ENCODE results near the gene EIF4A3. TPM values are rescaled to one million over a fixed set of nuclear protein-coding genes. Genes with fewer than 3 reads are reported as not detected.
A peak's percentile ranks its signal among the peaks of the same experiment; 100 is the strongest.

Gene EIF4A3
- polyA plus RNA-seq, 1 of the 3 experiments (the other 2 are of a cell fraction): 335 TPM

GRCh38 chr17:80102664-80103448 lies 44.1 kb downstream of the EIF4A3 start:
- peaks cover 8% of the 10 kb centered on the region for H3K79me2 ChIP-seq (ENCODE audit: insufficient read depth)
- no peaks in the 10 kb centered on the region for H4K20me1 ChIP-seq (ENCODE audit: insufficient read depth)
- WGBS (ENCODE audit: low lambda C conversion rate): 93% methylated on average over 15 of the region's 15 CpGs
- CTCF ChIA-PET: interaction anchor here (1.3 to 4.0 kb wide), 4 partner anchors 17 to 41 kb away, joined by 4 to 55 read pairs (median 25); partner anchors contain the start of gene EIF4A3
- H2AFZ ChIP-seq (ENCODE audit: low read depth): no peak overlapping the region
- H3K4me1 ChIP-seq (ENCODE audit: control insufficient read depth in 1 of 2, insufficient read depth in 2 of 2, low read depth in 1 of 2, low read length in 1 of 2): peaks cover 6 to 23% of the 10 kb centered on the region in 2 experiments; a peak in 3 of 4 replicates
- peak overlapping the region; percentile 96 for H3K4me2 ChIP-seq
- peak overlapping the region; percentile 91 to 95 for H3K4me3 ChIP-seq (ENCODE audit: low read depth in 2 of 2, low read length in 1 of 2)
- TF ChIP-seq, protein P1, sequence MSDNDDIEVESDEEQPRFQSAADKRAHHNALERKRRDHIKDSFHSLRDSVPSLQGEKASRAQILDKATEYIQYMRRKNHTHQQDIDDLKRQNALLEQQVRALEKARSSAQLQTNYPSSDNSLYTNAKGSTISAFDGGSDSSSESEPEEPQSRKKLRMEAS (IDR thresholded peaks at IDR 0.05; ENCODE audit: low read depth): no peak
- TF ChIP-seq RFX5 (IDR thresholded peaks at IDR 0.05; ENCODE audit: low read length) (no peak), YY1 (IDR thresholded peaks at IDR 0.05; ENCODE audit: low read depth) (no peak), RXRA (IDR thresholded peaks at IDR 0.05; ENCODE audit: borderline replicate concordance, low read depth) (no peak), MXI1 (IDR thresholded peaks at IDR 0.05; ENCODE audit: low read depth, low read length) (no peak), IRF3 (IDR thresholded peaks at IDR 0.05; ENCODE audit: low read depth, low read length) (no peak)
- TF ChIP-seq, protein P2, sequence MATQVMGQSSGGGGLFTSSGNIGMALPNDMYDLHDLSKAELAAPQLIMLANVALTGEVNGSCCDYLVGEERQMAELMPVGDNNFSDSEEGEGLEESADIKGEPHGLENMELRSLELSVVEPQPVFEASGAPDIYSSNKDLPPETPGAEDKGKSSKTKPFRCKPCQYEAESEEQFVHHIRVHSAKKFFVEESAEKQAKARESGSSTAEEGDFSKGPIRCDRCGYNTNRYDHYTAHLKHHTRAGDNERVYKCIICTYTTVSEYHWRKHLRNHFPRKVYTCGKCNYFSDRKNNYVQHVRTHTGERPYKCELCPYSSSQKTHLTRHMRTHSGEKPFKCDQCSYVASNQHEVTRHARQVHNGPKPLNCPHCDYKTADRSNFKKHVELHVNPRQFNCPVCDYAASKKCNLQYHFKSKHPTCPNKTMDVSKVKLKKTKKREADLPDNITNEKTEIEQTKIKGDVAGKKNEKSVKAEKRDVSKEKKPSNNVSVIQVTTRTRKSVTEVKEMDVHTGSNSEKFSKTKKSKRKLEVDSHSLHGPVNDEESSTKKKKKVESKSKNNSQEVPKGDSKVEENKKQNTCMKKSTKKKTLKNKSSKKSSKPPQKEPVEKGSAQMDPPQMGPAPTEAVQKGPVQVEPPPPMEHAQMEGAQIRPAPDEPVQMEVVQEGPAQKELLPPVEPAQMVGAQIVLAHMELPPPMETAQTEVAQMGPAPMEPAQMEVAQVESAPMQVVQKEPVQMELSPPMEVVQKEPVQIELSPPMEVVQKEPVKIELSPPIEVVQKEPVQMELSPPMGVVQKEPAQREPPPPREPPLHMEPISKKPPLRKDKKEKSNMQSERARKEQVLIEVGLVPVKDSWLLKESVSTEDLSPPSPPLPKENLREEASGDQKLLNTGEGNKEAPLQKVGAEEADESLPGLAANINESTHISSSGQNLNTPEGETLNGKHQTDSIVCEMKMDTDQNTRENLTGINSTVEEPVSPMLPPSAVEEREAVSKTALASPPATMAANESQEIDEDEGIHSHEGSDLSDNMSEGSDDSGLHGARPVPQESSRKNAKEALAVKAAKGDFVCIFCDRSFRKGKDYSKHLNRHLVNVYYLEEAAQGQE (IDR thresholded peaks at IDR 0.05; ENCODE audit: low read depth, low read length): no peak
- TF ChIP-seq, protein P3, sequence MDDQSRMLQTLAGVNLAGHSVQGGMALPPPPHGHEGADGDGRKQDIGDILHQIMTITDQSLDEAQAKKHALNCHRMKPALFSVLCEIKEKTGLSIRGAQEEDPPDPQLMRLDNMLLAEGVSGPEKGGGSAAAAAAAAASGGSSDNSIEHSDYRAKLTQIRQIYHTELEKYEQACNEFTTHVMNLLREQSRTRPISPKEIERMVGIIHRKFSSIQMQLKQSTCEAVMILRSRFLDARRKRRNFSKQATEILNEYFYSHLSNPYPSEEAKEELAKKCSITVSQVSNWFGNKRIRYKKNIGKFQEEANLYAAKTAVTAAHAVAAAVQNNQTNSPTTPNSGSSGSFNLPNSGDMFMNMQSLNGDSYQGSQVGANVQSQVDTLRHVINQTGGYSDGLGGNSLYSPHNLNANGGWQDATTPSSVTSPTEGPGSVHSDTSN (IDR thresholded peaks at IDR 0.05): no peak
- peak overlapping the region; percentile 80; the same call in 1 of the 2 replicates for H3K9ac ChIP-seq
- no peaks in the 10 kb centered on the region for H3K9me3 ChIP-seq
- no peak overlapping the region for H3K27ac ChIP-seq (ENCODE audit: low read depth in 2 of 2, low read length in 1 of 2)
- H3F3A ChIP-seq (replicated peaks; ENCODE audit: insufficient read depth): no peaks in the 10 kb centered on the region
- H3K36me3 ChIP-seq (replicated peaks in 1 of 2; ENCODE audit: control insufficient read depth in 1 of 2, insufficient read depth in 2 of 2, low read length in 1 of 2): peaks cover 0 to 3% of the 10 kb centered on the region in 2 experiments
- H3K27me3 ChIP-seq (ENCODE audit: insufficient read depth): no peaks in the 10 kb centered on the region
- no peak for DNase-seq
- POLR2A ChIA-PET: interaction anchor here (0.5 to 0.8 kb wide), 2 partner anchors 22 to 259 kb away, joined by 3 read pairs; no protein-coding TSS in a partner anchor
- no peaks in the 10 kb centered on the region for H3K9me2 ChIP-seq
